ENCODE data around the gene INPP4A.

Gene INPP4A

DNA sequence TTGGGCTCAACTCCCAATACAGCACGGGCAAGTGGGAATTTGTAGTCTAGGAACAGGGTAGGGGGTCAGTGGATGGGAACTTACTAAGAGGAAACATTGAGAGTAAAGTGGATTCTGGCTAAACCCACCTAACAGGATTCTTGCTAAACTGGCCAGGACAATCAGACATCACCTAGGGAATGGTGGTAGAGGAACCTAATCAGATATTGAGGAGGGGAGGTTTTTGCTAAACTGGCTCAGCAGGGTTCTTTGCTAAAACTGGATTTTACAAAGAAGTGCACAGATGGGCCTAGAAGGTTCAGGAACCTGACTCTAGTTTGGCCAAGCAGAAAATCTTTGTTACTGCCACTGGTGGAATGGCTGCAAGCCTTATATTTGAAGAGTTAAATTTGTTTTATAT lies 55.9 kb downstream of the INPP4A start:
- no peak for DNase-seq

DNA sequence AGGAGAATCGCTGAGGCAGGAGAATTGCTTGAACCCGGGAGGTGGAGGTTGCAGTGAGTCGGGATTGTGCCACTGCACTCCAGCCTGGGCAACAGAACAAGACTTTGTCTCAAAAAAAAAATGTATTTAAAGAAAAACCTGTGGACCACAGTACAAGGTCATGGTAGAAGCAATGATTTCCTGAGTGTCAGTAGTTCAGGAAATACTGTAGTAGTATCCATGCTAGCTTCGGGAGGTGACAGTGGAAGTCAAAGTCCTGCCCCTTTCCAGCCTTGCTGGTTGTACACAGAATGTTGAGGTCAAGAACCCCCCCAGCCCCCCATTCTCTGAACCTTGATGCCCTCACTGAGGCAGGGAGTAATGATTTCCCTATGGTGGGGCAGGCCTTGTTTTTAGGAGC lies 56.6 kb downstream of the INPP4A start:
- no peak for DNase-seq

DNA sequence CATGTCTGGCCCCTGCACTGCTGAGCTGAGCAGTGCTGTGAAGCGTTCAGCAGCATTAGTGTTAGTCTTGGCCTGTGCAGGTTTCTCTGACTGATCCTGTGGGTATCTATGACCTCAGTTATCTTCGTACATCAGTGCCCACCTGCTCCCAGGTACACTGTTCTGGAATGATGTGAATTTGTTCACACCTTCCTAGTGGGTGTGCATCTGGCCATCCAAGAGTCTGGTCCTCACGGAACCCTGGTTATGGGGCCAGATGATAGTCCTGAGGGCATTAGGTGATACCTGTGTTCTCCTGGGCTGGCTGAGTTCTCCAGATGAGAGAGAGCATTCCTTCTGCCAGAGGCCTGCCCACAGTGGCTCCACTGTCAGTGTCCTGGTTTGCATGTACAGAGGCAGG lies 57.2 kb downstream of the INPP4A start:
- no peak for DNase-seq

DNA sequence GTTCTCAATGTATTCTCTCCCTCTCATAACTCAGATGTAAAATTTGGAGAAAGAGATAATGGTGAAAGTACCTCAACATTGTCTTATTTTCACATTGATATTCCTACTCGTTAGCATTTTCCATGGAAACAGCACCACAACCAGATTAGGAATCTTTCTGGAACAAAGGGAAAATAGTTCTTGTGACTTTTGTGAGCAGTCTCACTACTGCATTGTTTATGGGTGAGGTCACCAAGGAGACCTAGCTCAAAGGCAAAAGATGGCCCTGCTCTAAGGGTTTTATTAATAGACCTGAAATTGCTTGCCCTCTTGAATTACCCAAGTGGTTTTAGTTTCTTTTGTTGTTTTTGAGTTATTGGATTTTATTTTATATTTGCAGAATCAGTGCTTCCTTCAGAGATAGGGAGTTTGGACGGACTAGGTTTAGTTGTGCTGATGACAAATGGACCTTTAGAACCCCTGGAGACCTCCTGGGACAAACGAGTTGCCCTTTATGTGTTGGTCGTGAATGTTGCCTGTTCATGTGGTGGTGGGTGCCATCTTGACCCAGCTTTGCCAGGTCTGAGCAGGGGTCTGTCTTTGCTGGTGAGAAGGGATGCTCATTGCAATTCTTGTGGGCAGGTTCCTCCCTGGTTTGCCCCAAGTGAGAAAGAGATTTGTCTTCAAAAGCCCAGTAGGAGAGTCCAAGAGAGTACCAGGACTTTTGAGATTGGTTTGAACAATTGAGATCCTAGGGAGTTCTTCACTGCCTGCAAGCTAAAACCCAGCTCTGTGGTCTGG lies 58.1 kb downstream of the INPP4A start:
- DNase-seq: no peak

DNA sequence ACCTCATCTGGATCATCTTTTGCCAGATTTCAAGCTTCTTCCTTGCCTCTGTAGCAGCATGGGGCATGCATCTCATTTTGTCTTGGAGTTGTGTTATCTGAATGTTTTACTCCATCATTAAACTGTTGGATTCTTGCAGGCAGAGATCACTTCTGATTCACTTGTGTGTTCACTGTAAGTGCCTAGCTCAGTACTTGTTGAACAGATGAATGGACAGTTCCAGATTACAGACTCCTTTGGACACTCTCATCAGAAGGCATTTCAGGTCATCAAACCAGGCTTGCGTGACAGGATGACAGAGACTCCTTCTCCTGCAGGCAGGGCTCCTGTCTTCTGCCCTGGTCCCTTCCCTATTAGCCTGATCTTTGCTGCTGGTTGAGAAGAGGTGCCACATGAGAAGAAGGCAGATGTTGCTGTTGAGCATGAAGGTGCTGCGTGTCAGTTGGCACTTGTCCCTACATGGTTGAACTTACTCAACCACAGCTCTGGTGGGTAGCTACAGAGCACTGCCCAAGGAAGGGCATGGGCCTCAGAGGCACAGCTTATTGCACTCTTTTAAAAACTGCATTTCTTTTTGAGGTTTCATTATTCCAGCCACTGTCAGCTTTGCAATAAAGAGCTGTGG lies 58.9 kb downstream of the INPP4A start:
- no peak for DNase-seq

DNA sequence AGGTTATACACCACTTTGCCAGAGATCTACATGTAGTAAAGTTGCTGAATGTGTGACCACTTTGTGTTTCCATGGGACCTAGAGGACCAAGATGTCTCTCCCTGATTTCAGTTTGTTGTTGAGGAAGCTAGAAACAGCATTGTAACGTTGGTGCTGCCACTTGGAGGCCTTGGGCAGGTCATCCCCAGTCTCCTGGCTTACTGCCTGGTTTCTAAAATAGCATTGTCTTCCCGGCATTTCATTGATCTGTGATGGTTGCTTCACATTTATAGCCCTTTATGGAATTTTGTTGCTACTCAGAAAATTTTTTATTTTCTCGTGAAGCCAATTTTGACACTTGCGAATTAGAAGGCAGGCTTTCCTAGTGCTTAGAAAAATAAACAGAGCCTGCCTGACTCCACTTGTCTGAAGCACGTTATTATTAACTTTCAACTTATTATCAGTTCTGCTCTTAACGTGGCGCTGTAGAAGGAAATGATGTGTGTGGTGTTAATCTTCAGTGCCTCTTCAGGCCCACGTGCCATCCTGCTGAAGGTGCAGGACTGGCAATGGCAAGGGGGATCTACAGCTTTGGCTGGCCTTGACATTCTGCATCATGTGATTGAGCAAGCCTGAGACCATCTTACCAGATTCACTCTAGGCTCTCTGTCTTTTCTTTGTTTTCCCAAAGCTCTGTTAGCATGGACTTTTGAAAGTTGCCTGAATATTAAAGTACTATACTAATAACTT lies 59.9 kb downstream of the INPP4A start:
- DNase-seq: no peak

DNA sequence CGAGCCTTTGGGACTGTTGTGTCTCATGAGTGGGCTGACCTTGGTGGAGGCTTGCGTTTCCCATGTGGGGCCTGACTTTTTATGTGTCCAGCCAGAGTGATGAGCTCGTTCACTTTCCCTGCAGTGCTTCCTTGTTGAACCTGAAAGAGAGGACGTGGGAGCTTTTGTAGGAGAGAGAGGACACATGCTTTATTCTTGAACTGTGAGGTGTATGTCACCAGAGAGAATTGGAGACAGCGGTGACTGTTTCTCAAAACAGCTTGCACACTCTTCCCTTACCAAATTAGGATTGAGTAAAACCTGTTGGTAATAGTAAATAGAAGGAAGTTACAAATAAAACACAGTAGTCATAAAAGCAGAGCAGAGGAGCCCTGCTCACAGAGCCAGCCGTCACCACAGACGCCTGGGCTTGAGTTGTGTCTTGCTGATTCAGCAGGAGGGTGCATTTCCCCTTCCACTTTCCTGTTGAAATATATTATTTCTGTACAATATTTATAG lies 60.7 kb downstream of the INPP4A start:
- peak; percentile 45 for DNase-seq

DNA sequence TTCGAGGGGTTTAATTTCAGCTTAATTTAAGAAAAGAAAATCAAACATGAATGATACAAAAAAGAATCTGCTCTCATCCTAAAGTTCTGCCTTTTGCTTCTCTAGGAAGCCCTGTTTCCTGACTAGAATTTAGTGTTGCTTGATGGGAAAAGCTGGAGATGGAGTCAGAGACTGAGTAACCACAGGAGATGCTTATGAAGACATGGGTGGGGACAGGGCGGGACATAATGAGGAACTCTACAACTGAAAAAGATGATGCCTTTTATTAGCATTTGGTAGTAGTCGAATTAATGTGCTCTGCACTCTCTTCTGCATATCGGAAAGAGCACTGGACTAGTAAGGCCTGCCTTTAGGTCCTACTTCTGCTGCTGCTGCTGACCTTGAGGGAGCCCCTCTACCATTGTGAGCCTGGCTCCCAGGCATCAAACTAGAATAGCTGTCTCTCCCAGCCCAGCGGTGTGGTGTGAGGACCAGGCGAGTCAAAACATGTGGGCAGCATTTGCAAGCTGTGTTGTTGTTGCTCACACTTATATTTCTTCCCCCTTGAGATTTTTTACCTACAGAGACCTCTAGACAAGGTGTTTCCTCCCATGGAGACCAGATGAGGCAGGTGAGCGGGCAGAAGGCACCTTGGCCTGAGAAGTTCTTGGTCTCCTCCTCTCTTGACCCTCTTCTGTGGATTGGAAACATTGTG lies 61.5 kb downstream of the INPP4A start:
- no peak for DNase-seq

DNA sequence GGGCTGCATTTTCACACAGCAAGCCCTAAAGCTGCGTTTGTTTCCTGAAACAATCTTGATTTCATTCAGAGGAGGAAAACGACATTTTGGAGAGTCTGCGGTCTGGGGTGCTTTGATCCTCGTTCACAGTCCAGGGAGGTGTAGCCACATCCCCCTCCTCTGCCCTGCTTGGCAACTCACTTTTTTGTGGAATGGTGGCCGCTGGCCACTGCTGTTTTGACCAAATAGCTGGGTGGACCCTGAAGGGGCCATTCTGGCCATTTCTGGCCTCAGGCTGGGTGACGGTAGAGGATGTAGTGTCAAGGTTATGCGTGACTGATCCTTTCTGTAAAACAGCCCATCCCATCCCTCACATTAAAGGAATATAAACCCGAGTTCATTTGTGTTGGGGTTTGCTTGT lies 62.2 kb downstream of the INPP4A start:
- no peak for DNase-seq

DNA sequence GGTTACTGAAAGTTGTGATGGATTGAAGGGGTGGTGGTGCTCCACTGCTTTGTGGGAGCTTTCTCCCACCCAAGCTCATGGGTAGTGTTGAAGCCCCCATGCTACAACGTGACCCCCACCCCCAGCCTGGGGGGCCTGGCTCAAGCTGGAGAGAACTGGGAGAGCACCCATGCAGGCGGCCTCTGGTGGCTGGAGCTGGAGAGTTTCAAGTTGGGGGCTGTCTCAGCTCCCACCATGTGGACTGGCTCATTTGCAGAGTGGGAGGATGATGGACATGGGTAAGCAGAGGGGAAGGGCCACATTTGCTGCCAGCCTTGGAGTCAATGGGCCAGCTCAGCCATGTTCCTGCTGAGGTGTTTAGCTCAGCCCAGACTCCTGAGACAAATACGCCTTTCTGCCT lies 62.8 kb downstream of the INPP4A start:
- no peak for DNase-seq

DNA sequence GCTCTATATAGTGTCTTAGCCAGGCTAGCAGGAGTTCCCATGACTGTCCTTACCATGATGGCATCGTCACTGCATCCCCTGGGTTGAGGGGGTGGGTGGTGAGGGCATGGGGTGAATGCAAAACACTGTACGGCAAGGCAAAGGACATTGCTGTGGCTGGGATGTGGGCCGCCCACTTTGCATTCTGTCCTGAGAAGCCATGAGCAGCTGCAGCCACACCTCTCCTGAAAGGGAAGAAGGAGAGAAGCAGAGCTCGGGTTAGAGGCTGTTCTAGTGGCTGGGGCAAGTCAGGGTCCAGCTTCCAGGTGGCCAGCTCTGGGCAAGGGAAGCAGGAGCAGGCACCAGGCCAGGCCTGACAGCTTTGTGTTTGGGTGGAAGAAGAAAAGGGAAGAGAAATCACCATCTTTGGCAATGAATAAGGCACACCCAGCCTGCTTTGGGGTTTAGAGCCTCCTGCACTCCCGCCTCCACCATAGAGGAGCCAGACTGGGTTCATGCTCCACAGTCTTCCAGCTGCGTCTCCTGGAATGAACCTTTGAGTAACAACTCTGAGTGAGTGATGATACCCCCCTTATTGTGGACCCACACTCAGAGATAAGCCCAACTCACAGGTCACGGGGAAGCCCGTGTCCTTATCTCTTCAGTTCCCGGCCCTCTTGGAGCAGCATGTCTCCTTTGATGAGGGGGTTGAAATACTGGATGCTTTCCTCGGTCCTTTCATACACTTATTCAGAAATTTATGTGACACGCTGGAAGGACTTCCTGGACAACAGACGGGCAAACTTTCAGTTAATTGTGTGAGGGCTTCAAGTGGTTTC lies 63.4 kb downstream of the INPP4A start:
- DNase-seq: no peak

DNA sequence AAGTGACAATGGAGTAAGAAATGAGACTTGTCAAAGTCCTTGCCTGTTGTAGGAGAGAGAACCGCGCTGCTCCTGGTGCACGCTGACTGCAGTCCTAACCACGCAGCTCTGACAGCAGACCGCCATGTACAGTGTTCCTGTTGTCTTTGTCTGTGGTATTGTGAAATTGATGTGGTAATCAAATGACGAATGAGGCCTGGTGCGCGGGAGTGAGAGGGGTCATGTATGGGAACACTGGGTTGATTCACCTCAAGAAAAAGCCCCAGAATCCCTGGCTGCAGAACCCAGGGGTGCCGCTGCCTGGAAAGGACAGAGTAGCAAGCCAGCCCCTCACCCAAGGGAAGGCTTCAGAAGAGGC lies 64.0 kb downstream of the INPP4A start:
- peak; percentile 84 for DNase-seq

DNA sequence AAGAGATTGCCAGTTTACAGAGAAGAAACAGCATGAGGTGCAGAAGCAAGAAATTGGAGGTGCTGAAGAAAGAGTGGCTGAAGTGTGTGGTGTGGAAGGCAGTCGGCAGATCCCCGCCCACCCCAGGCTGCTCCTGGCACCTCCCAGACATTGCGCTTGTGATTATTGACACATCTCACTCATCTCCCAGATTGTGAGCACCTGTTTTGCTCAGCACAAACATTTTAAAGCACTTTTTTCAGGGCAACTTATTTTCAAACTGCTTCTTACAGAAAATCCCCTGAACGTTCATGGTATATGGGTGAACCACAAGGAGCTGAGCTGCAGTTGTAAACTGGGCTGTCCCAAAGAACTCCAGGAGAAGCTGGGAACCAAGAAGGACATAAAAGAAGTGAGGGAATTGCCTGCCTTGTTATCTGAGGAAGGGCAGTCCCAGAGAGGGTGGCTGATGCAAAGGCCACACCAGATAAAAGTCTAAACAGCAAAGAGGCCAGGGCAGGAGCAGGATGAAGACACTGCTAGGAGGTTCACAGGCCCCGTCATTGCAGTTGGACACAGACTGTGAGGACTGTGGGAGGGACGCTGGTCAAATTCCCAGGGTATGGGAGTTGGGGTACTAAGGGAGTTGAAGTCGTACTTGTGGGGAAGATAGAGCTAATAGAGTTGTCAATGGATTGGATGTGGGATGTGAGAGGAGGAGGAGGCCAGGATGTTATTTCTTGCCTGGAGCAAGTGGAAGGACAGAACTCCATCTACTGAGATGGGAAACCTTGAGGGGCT lies 65.1 kb downstream of the INPP4A start:
- no peak for DNase-seq

DNA sequence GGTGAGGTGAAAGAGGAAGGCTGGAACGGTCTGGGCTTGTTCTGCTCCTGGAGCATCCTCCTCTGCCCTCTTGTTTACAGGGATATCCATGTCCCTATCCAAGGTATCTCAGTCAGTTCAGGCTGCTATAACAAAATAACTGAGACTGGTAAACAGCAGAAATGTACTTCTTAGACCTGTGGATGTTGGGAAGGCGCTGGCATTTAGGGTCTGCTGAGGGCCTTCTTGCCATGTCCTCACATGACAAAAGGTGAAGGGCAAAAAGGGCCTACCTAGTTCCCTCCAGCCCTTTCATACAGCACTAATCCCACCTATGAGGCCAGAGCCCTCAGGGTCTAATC lies 65.6 kb downstream of the INPP4A start:
- no peak for DNase-seq

DNA sequence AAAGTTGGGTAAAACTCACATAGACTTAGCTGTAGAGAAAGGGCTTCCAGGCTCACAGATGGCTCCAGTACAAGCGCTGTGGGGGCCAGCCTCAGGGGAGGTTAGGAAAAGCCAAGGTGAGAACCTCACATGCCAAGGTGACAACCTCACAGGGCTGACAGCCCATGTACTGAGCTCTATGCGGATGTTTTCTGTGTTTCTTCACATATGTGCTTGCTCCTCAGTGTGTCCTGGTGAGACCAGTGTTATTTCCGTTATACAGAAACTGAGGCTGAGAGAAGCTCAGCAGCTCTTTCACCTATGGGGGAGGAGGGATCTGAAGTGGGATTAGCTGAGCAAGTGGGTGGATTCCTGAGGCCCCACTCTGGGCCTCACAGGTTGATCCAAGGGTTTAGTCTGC lies 67.3 kb downstream of the INPP4A start:
- no peak for DNase-seq

DNA sequence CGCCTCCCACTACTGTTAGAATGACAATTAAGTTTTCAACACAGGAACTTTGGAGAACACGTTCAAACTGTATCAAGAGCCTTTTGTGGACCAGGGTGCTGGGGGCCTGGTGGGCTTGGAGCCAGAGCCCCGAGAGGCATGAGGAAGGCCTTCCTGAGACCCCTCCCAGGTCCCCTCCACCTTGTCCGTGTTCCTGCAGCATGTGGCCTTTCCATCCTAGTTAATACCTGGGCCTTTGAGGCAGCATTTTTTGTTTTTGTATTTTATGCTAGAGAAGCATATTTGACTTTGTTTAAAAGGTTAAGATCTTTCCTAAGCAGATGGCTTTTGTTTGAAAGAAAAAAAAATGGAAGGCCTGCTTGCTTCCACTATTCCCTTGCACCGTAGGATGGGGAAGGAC lies 68.0 kb downstream of the INPP4A start:
- DNase-seq: no peak

DNA sequence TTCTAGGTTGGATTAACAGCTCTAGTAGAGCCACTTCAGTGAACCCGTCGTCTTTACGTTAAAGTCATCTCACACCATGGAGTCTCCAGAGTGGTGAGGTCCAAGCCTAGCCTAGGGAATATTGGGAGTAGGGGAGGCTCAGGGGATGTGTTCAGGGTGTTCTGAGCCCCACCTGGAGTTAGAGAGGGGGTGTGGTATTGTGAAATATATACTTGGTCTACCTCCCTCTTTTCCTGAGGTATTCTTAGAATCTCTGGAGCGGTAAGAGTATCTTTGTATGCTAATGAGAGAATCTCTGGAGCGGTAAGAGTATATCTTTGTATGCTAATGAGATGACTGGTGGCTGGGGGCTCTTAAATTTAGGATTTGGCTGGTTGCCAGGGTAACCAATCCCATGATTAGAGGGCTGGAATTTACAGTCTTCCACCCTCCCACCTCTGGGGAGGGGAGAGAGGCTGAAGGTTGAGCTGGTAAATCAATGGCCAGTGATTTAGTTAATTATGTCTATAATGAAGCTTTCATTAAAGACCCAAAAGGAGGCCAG lies 69.5 kb downstream of the INPP4A start:
- no peak for DNase-seq

DNA sequence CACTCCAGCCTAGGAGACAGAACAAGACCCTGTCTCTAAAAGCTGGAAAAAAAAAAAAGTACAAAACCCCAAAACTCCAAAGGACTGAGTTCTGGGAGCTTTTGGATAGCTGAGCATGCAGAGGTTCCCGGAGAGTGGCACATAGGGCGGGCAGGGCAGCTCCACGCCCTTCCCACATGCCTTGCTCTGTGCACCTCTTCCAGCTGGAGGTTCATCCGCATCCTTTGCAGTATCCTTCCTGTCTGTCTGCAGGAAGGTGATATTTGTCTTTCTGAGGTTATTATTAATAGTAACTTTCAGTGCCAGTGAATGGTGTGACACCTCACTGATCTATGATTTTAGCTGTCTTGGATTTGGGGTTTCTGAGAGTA lies 70.2 kb downstream of the INPP4A start:
- DNase-seq: no peak

DNA sequence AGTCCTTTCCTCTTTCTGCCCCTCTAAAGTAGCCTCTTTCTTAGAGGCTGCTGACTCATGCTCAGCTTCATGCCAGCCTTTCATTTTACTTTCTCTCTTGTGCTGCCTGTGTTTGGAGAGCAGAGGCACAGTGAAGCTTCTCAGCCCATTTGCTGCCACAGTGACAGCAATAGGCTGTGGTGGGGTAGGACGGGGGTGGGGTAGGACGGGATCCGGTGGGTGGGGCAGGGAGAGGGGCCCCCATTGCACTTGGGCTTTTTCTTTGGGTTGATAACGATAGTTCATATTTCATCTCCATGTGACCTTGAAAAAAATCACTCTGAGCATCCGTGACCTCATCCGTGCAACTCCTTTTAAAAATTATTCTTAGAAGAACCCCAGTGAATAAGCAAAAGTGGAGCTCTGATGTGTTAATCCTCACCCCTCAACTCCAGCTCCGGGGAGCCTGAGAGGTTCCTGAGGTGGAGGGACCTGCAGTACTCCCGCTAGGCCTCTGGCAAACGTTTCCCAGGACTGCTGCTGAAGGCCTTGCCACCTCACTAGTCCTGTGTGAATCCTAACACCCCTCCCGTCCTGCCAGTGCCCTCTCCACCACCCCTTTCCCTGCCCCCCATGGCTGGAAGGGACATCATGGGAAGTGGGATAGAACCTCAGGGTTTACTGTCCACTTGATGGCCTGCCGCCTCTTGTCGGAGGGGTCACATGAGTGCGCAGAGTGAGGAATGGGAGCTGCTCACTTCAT lies 70.8 kb downstream of the INPP4A start:
- DNase-seq: no peak

DNA sequence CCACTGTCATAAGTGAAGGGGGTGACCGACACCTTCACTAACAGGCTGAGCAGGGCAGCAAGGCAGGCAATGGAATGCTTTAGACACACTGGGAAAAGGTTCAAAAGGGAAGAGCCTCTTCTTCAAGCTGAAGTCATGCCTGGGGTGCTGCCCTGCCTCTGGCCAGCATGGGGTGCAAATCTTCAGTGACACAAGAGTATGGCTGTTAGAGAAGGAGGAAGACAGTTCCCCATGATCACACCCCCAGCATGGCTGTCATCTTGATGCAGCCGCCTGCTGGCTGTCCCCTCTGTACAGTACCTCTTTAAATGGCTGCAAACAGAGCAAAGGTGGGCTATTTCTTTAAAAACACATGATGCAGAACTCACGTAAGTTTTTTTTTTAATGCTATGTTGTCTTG lies 71.9 kb downstream of the INPP4A start:
- no peak for DNase-seq

DNA sequence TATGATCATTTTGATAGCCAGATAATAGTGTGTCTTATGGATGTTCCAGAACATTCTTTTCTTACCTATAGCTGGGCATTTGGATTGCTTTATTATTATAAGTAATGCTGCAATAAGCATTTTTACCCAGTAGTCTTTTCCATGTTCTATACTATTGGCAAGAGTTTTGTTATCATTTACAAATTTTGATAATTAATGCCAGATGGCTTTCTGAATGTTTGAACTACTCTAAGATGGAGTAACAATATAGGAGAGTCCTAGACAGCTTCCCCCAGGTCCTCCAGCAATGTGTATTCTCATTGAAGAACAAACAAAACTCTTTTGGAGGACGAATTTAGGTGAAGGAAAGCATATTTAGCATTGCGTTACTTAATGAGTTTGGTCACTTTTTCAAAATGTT lies 73.0 kb downstream of the INPP4A start:
- no peak for DNase-seq

All from GF-D8 (cell line).